SU-DHL-6 (cell line): ENCODE data around the gene CORO1C.

Experiments used
- H2AFZ ChIP-seq: fragments of 200-600 bp; sonication (generic); 2 replicates; pipeline ENCODE4 v1.6.1; 2014; ENCODE audit warnings: low read depth, mild to moderate bottlenecking, moderate library complexity, mixed read lengths, antibody characterized with exemption, low read length; ENCODE audit not compliant: severe bottlenecking
- H3F3A ChIP-seq: fragments of 200-600 bp; shearing (Covaris generic); 2 replicates; pipeline ENCODE4 v1.6.0; 2016; ENCODE audit warnings: antibody characterized with exemption, mild to moderate bottlenecking; ENCODE audit not compliant: insufficient read depth
- H3K27ac ChIP-seq: fragments of 200-600 bp; sonication (generic); 2 replicates; pipeline ENCODE4 v1.5.1; 2016; ENCODE audit warnings: low read depth, mild to moderate bottlenecking, low read length, moderate library complexity, mixed read lengths
- H3K27me3 ChIP-seq: fragments of 200-600 bp; sonication (generic), shearing (Covaris generic); 2 replicates; pipeline ENCODE4 v1.6.0; 2014; ENCODE audit warnings: mild to moderate bottlenecking, low read length
- H3K36me3 ChIP-seq: fragments of 200-600 bp; sonication (generic); 2 replicates; pipeline ENCODE4 v1.6.1; 2014; ENCODE audit warnings: mild to moderate bottlenecking, low read length, mixed read lengths
- H3K4me2 ChIP-seq: fragments of 300-600, 200-600 bp; shearing (Covaris generic), sonication (generic); 2 replicates; pipeline ENCODE4 v1.6.0; 2014; ENCODE audit warnings: low read length, low read depth, mild to moderate bottlenecking; ENCODE audit not compliant: poor library complexity, severe bottlenecking
- H3K4me3 ChIP-seq: fragments of 200-600 bp; sonication (generic); 2 replicates; pipeline ENCODE4 v1.5.1; 2014; ENCODE audit warnings: antibody characterized with exemption, low read length, mild to moderate bottlenecking, mixed read lengths; ENCODE audit not compliant: insufficient read depth, poor library complexity, severe bottlenecking
- H3K79me2 ChIP-seq: fragments of 200-600 bp; sonication (generic); 2 replicates; pipeline ENCODE4 v1.6.1; 2014; ENCODE audit warnings: mild to moderate bottlenecking, low read length, moderate library complexity; ENCODE audit not compliant: insufficient read depth
- H3K9ac ChIP-seq: fragments of 200-600 bp; sonication (generic); 2 replicates; pipeline ENCODE4 v1.7.0; 2014; ENCODE audit warnings: mild to moderate bottlenecking, low read length
- H3K9me2 ChIP-seq: fragments of 200-600 bp; sonication (generic); replicated peaks from 2 replicates; pipeline ENCODE4 v1.6.1; 2014; ENCODE audit warnings: low read length; ENCODE audit not compliant: insufficient read depth
- H3K9me3 ChIP-seq: fragments of 200-600 bp; sonication (generic); 2 replicates; pipeline ENCODE4 v1.6.1; 2014; ENCODE audit warnings: low read length, mixed read lengths; ENCODE audit not compliant: insufficient read depth
- H4K20me1 ChIP-seq: fragments of 200-600 bp; sonication (generic); 2 replicates; pipeline ENCODE4 v1.6.1; 2014; ENCODE audit warnings: low read depth, mild to moderate bottlenecking, antibody characterized with exemption, low read length, moderate library complexity, mixed read lengths
- CTCF ChIP-seq: fragments of 200-600 bp; sonication (generic); IDR thresholded peaks from one replicate; pipeline ENCODE4 v1.5.1; 2017; ENCODE audit warnings: antibody characterized with exemption, mild to moderate bottlenecking, low read length, moderate library complexity; ENCODE audit not compliant: insufficient read depth, poor library complexity, severe bottlenecking
- EZH2phosphoT487 ChIP-seq: fragments of 200-600 bp; sonication (generic), shearing (Covaris generic); conservative IDR thresholded peaks from 2 replicates; pipeline ENCODE4 v1.6.1; 2018; ENCODE audit warnings: mild to moderate bottlenecking, antibody characterized with exemption, low read length, moderate library complexity, mixed read lengths

Gene CORO1C

GRCh38 chr12:108729612-108730364 lies 1.5 kb downstream of the CORO1C start:
- Histone ChIP-seq H2AFZ (peak overlapping the region; percentile 73), H3K36me3 (no peaks in the 10 kb centered on the region), H3K4me2 (peak overlapping the region; percentile 91), H4K20me1 (no peaks in the 10 kb centered on the region), H3K4me3 (peak overlapping the region; percentile 61), H3K9me2 (no peaks in the 10 kb centered on the region), H3K9me3 (no peaks in the 10 kb centered on the region), H3F3A (peaks cover 19% of the 10 kb centered on the region), H3K27me3 (no peaks in the 10 kb centered on the region), H3K79me2 (no peaks in the 10 kb centered on the region), H3K27ac (no peak overlapping the region), H3K9ac (peak overlapping the region; percentile 72; the same call in 1 of the 2 replicates)
- TF ChIP-seq CTCF (no peak), EZH2phosphoT487 (no peak)

GRCh38 chr12:108728820-108729611 lies 2.3 kb downstream of the CORO1C start:
- Histone ChIP-seq H4K20me1 (no peaks in the 10 kb centered on the region), H3K36me3 (no peaks in the 10 kb centered on the region), H3K9me2 (no peaks in the 10 kb centered on the region), H3K27me3 (no peaks in the 10 kb centered on the region), H3F3A (peaks cover 19% of the 10 kb centered on the region), H3K27ac (no peak overlapping the region), H2AFZ (no peak overlapping the region), H3K79me2 (no peaks in the 10 kb centered on the region), H3K4me3 (no peak overlapping the region), H3K4me2 (no peak overlapping the region), H3K9ac (no peak overlapping the region), H3K9me3 (no peaks in the 10 kb centered on the region)
- TF ChIP-seq EZH2phosphoT487: no peak
- TF ChIP-seq CTCF: no peak

- TF ChIP-seq CTCF (no peak), EZH2phosphoT487 (no peak)
- no peaks in the 10 kb centered on the region for H3K79me2 ChIP-seq
- no peaks in the 10 kb centered on the region for H4K20me1 ChIP-seq
- no peaks in the 10 kb centered on the region for H3K9me3 ChIP-seq
- no peak overlapping the region for H3K4me3 ChIP-seq
- no peak overlapping the region for H3K9ac ChIP-seq
- H3F3A ChIP-seq: peaks cover 19% of the 10 kb centered on the region
- no peaks in the 10 kb centered on the region for H3K36me3 ChIP-seq
- H3K27me3 ChIP-seq: no peaks in the 10 kb centered on the region
- H3K4me2 ChIP-seq: no peak overlapping the region
- no peaks in the 10 kb centered on the region for H3K9me2 ChIP-seq
- no peak overlapping the region for H2AFZ ChIP-seq
- no peak overlapping the region for H3K27ac ChIP-seq
Observed at GRCh38 chr12:108727868-108728735, 3.2 kb downstream of the CORO1C start.
